ENCODE data around the gene CNOT10.

CNOT10 gene, protein sequence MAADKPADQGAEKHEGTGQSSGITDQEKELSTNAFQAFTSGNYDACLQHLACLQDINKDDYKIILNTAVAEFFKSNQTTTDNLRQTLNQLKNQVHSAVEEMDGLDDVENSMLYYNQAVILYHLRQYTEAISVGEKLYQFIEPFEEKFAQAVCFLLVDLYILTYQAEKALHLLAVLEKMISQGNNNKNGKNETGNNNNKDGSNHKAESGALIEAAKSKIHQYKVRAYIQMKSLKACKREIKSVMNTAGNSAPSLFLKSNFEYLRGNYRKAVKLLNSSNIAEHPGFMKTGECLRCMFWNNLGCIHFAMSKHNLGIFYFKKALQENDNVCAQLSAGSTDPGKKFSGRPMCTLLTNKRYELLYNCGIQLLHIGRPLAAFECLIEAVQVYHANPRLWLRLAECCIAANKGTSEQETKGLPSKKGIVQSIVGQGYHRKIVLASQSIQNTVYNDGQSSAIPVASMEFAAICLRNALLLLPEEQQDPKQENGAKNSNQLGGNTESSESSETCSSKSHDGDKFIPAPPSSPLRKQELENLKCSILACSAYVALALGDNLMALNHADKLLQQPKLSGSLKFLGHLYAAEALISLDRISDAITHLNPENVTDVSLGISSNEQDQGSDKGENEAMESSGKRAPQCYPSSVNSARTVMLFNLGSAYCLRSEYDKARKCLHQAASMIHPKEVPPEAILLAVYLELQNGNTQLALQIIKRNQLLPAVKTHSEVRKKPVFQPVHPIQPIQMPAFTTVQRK

DNA sequence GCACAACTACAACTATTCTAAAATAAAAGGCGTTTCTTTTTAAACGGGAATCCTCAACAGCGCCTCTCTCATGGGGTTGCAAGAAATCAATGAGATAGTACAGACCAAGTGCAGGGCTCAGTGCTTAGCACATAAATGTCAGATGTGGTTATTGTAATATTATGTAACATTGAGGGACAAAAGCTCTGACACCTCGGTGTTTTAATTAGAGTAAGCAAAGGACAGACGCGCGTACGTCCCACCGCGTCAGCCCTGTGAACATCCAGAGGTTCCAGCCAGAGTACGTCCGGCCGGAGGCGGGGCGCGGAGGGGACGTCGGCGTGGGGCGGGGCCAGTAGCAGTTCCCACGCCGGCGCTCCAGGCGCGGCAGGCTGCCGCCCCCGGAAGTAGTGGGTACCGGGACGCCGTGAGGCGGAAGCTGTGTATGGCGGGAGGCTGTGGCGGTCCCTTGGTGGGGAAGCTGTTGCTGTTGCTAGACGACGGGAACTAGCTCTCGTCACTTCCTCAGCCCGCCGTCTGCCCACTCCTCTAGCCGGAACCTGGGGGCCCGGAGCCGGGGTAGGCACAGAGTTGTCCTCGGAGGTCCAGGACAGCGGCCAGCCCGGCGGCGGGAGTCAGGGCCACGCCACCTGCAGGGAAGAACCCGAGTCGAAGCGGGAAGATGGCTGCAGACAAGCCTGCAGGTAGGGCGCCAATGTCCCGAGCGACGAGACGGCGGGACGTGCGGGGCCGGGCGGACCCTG is at the start of gene CNOT10:
Gene CNOT10 (plus strand): TSS at position 389 of the 743 bp plus-strand sequence. CDS start 273 bp downstream, at position 662.
- TF ChIP-seq, protein P1, sequence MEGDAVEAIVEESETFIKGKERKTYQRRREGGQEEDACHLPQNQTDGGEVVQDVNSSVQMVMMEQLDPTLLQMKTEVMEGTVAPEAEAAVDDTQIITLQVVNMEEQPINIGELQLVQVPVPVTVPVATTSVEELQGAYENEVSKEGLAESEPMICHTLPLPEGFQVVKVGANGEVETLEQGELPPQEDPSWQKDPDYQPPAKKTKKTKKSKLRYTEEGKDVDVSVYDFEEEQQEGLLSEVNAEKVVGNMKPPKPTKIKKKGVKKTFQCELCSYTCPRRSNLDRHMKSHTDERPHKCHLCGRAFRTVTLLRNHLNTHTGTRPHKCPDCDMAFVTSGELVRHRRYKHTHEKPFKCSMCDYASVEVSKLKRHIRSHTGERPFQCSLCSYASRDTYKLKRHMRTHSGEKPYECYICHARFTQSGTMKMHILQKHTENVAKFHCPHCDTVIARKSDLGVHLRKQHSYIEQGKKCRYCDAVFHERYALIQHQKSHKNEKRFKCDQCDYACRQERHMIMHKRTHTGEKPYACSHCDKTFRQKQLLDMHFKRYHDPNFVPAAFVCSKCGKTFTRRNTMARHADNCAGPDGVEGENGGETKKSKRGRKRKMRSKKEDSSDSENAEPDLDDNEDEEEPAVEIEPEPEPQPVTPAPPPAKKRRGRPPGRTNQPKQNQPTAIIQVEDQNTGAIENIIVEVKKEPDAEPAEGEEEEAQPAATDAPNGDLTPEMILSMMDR (IDR thresholded peaks at IDR 0.05; ENCODE audit: insufficient read depth, low read depth, low read length, missing control alignments): peak; percentile 10
- H3K4me3 ChIP-seq (ENCODE audit: low read length): peak within 1 kb of the TSS; percentile 78
- peak; percentile 96 for DNase-seq (ENCODE audit: low read depth)

- H3K4me3 ChIP-seq (ENCODE audit: low read length): no peak overlapping the region
- TF ChIP-seq, protein P1 (IDR thresholded peaks at IDR 0.05; ENCODE audit: insufficient read depth, low read depth, low read length, missing control alignments): no peak
- no peak for DNase-seq (ENCODE audit: low read depth)
Measured at GRCh38 chr3:32640939-32641338, 44.0 kb upstream of the CNOT10 start.

- DNase-seq (ENCODE audit: low read depth): peak; percentile 13
- no peak overlapping the region for H3K4me3 ChIP-seq (ENCODE audit: low read length)
- TF ChIP-seq, protein P1 (IDR thresholded peaks at IDR 0.05; ENCODE audit: insufficient read depth, low read depth, low read length, missing control alignments): no peak
Measured at GRCh38 chr3:32641356-32641755, 43.6 kb upstream of the CNOT10 start.

GRCh38 chr3:32643354-32643753 is 41.6 kb upstream of the CNOT10 start:
- H3K4me3 ChIP-seq (ENCODE audit: low read length): no peak overlapping the region
- TF ChIP-seq, protein P1 (IDR thresholded peaks at IDR 0.05; ENCODE audit: insufficient read depth, low read depth, low read length, missing control alignments): no peak
- DNase-seq (ENCODE audit: low read depth): no peak

- DNase-seq (ENCODE audit: low read depth): no peak
- H3K4me3 ChIP-seq (ENCODE audit: low read length): no peak overlapping the region
- TF ChIP-seq, protein P1 (IDR thresholded peaks at IDR 0.05; ENCODE audit: insufficient read depth, low read depth, low read length, missing control alignments): no peak
Measured at GRCh38 chr3:32643816-32644215, 41.2 kb upstream of the CNOT10 start.

DNA sequence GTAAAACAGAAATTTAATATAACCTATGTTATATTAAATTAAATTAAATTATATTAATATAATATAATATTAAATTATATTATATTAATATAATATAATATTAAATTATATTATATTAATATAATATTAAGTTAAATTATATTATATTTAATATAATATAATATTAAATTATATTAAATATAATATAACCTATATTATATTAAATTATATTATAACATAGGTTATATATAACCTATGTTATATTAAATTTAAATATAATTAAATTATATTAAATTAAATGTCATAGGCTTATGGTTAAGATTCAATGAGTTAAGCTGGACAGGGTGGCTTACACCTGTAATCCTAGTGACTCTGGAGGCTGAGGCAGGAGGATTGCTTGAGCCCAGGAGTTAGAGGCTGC is 40.6 kb upstream of the CNOT10 start:
- no peak overlapping the region for H3K4me3 ChIP-seq (ENCODE audit: low read length)
- DNase-seq (ENCODE audit: low read depth): no peak
- TF ChIP-seq, protein P1 (IDR thresholded peaks at IDR 0.05; ENCODE audit: insufficient read depth, low read depth, low read length, missing control alignments): no peak
